ENCODE data around the gene CALML5.

CALML5 gene

GRCh38 chr10:5533098-5533731 lies 33.8 kb upstream of the CALML5 start:
- DNase-seq (ENCODE audit: low read depth, low spot score): no peak

GRCh38 chr10:5532618-5533097 lies 33.3 kb upstream of the CALML5 start:
- DNase-seq (ENCODE audit: low read depth, low spot score): no peak

DNA sequence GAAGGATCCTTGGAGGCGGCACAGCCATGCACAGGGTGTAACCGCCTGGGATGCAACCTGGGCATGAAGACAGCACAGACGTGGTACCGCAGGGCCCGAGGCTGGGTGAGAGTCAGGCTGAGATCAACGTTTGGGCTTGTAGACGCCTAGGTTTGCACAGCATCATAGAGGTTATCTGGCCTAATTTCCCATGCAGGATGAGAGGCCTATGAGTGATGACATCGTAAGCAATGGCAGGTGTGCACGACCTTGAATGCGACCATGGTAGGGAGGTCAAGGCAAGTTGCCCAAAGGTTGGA lies 32.9 kb upstream of the CALML5 start:
- DNase-seq (ENCODE audit: low read depth, low spot score): no peak

DNA sequence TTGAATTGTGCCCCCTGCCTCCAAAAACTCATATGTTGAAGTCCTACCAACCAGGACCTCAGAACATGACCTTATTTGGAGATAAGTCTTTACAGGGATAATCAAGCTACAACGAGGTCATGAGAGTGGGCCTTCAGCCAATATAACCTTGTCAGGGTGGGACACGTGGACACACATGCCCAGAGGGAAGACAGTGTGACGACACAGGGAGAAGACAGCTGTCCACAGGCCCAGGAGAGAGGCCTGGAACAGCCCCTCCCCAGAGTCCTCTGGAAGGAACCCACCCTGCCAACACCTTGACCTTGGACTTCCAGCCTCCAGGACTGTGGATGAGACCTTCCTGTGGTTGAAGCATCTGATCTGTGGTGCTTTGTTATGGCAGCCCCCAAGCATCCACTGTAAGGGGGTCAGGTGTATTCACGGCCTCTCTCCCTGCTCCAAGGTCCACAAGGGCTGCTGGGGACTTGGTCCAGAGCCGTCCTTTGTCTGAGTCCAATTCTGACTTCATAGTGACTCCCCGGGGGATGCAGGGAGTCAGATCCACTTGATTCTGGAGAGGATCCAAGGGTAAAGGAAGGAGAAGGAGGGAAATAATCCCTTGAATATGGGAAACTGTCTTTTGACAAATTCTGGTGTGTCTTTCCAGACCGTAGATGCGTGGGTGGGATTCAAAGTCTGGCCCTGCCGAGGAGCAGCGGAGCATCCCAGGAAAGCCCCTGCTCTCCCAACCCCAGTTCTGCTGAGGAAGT lies 32.4 kb upstream of the CALML5 start:
- DNase-seq (ENCODE audit: low read depth, low spot score): no peak

- no peak for DNase-seq (ENCODE audit: low read depth, low spot score)
These were observed 31.6 kb upstream of the CALML5 start for GRCh38 chr10:5530846-5531557.

DNA sequence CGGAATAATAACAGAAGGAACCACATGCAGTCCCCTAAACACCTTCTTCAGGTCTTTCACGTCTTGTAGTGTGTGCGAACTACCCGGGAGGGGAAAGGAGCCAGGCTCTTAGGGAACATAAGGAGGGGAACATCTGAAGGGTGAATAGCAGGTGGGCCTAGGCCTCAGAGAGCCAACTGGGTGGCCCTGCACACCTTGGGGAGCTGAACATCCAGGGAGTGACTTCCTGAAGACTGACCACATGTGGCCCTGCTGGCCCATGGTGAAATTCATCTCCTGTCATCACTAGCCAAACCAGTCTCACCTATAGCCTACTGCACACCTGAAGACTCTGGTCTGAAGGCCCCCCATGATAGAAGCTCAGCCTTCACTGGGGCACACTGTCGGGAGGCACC lies 31.0 kb upstream of the CALML5 start:
- DNase-seq (ENCODE audit: low read depth, low spot score): no peak

DNA sequence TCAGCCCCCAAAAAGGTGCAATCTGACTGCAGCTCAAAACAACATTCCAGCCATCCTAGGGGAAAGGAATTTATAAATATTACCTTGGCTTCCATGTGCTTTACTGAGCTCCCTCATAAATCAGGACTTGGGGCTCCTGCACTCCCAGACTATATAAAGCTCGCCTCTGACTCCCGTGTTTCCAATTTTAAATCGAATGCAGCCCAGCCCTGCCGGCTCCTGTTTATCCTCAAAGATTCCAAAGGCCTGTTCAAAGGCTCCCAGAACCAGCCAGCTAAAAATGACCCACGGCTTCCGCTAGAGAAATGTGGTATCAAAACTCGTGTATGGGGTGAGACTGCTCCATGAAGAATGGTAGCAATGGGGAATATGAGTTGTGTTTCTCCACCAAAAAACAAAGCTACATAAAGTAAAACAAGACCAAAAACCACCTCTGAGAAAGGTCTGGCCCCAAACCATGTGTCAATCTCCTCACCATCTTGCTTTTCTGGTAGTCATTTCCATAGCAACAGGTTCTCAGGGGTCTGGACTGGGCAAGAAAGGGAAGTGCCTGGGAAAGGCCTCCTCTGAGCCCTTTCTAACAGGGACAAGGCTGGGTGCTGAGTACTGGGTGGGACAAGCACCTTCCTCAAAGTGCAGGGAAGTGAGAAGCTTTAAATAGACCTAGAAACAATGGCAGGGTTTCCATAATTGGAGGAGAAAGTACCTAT lies 30.5 kb upstream of the CALML5 start:
- DNase-seq (ENCODE audit: low read depth, low spot score): no peak

DNA sequence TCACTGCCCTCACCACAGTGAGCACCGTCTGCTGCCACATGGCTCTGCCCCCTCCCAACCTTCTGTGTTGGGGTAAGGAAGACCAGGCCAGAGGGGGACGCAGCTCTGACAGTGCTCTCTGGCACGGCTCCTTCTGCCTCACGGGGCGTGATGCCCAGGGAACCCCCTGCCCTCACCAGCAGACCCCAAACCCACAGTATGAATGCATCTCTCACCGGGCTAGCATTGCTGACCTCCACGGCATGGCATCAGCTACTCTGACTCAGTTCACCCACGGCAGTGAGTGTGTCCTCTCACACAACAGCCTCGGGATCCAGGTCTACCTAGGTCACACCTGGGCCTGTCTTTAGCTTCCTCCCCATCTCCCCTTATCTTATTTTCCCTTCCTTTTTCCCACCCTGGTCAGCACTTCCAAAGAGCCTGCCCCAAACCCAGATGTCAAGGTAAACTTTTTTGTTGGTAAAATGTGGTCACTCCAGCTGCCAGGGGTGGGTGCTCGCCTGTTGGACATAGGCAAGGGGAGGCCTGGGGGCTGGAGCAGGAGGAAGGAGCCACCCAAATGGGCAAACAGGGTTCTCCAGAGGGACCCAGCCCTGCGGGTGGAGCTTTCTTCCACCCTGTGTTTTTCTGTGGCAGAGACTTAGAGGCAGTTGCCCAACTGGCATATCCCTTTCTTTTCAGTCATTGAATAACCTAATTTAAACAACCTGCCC lies 29.8 kb upstream of the CALML5 start:
- no peak for DNase-seq (ENCODE audit: low read depth, low spot score)

DNA sequence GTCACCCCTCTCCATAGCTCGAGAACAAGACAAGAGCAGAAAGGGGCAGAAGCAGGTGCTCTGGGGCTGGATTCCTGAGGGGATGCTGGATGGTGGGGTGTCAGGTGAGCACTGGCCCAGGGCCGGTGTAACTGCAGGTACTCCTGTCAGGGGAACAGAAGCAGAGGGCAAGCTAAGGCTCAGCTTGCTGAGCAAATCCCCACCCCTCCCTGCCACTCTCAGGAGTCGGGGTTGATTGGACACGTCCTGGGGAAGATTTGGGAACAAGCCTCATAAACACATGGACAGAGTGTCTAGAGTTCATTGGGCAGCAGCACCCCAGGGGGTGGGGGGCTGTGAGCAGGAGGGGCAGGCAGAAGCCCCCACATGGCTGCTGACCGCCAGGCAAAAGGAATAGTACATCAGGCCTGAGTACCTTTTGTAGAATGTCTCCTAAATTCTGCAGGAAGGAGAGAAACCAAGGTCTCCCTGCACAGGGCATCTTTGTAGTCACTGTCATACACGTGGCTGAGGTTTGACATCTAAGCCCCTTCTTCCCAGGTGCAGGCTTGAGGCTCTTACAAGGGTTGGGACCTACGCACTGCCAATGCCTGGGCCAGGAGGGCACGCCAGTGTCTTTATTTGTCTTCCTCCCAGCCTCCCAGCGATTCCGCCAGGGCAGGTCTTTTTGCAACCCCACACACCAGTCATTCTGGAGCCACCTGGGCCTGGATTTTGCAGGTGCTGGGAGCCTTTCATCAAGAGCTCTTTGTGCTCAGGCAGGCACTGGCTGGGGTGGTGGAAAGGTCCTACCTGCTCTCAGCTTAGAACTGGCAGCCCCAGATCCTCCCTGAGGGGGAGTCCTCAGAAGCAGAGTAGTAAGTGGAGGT lies 28.2 kb upstream of the CALML5 start:
- no peak for DNase-seq (ENCODE audit: low read depth, low spot score)

DNA sequence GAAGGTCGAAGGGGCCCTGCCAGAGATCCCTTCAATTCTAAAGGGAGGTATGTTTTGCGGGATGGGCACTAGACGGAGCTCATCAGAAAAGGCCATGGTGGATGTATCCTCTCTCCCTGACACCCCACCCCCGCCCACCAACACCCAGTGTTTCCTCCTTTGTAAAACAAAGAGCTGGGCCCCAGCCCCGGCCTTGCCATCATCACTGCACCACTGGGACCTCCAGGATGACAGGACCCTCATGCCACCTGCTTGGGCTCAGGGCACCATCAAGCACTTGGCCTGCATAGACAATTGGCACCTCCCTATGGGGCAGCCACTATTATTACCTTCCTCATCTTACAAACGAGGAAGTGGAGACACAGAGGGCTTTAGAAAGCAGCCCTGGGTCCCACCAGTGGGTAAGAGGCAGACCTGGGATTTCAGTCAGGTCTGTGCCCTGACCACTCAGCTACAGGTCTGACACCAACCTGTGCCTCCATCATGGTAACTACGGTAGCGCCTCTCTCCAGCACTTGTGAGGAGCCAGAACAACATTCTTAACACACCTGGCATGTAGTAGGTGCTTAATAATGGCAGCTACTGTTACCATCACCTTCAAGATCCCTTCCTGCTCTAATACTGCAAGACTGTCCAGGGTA lies 27.4 kb upstream of the CALML5 start:
- DNase-seq (ENCODE audit: low read depth, low spot score): no peak

DNA sequence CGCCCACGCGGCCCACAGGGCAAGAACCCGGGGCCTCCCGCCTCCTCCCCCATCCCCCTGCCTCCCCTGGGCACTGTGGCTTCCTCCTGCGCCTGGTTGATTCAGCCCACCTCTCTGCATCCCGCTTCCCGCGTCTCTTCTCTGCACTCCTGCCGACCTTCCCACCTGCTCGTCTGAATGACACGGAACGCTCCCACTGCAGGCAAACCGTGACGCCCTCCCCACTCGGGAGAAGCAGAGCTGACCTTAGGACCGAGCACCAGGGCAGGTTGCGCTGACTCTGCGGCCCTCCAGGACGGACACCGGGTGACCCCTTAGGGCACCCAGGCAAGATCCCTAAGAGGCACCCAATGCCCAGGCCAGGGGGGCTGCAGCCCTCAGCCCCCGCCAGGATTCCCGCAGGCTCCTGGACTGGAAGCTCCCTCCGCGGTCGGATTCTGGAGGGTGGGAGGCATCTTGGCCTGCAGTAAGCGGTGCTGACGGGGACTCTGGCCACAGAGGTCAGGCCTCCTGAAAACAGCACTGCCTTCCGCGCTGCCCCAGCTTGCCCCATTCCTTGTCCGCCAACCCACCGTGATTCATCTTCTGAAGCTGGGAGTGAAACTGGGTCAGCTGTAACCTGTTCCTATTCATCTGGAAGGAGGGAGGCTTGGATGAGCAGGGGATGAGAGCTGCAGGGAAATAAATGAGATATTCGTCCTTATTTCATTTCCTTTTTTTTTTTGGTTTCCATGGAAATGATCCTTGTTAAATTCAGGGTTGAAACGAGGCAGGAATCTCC lies 26.4 kb upstream of the CALML5 start:
- no peak for DNase-seq (ENCODE audit: low read depth, low spot score)

DNA sequence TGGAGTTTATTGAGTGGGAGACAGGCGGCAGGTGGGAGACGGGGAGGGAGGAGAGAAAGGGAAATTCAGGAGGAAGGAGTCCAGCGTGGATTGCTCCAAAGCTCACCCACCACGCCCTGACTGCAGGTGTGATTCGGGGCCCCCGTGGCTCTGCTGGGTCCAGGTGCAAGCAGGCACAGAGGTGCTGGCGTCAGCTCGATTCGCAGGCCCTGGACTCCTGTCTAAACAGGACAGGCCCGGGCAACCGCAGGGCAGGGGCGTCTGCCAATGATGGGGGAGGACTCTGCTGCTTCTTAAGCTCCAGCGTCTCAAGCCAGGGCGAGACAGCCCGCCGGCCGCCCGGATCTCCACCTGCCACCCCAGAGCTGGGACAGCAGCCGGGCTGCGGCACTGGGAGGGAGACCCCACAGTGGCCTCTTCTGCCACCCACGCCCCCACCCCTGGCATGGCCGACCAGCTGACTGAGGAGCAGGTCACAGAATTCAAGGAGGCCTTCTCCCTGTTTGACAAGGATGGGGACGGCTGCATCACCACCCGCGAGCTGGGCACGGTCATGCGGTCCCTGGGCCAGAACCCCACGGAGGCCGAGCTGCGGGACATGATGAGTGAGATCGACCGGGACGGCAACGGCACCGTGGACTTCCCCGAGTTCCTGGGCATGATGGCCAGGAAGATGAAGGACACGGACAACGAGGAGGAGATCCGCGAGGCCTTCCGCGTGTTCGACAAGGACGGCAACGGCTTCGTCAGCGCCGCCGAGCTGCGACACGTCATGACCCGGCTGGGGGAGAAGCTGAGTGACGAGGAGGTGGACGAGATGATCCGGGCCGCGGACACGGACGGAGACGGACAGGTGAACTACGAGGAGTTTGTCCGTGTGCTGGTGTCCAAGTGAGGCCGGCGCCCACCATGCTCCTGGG lies 25.5 kb upstream of the CALML5 start, which contains the start of gene CALML3:
Gene CALML3, plus strand, starts transcription at position 321 of the 920 bp plus-strand sequence. Its CDS starts 125 bp downstream, at position 446.
- no peak for DNase-seq (ENCODE audit: low read depth, low spot score)

DNA sequence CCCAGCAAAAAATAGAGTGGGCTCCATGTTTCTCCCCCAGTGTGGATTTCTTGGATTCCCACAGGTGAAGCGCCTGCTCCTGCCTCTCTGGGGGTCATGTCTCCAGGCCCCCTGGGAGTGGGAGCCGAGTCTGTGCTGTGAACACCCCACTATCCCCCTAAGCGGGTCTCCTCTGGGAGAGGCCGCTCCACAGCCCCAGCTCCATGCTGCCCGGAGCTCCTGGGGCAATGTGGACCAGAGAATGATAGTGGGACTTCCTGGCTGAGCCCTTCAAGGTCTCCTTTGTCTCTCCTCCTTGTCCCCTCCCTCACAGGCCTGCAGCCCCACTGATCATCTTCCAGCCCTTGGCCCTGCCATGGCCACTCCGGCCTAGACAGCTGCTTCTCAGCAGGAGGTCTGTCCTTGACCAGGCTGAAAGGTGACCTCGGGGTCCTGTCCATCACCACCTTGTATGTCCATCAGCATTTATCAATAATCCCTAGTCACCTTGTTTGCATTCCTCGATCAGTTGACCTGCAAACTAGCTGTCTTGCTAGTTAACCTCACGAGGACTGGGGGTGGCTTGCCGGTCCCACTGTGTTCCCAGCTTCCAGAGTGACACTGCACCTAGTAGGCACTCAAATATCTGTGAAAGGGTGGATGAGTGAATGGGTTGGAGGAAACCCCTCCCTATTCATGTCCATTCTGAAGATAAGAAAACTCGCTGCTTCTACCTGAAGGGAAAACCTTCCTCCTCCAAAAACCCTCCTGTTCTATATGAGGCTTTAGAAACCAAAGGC lies 24.6 kb upstream of the CALML5 start:
- DNase-seq (ENCODE audit: low read depth, low spot score): no peak

DNA sequence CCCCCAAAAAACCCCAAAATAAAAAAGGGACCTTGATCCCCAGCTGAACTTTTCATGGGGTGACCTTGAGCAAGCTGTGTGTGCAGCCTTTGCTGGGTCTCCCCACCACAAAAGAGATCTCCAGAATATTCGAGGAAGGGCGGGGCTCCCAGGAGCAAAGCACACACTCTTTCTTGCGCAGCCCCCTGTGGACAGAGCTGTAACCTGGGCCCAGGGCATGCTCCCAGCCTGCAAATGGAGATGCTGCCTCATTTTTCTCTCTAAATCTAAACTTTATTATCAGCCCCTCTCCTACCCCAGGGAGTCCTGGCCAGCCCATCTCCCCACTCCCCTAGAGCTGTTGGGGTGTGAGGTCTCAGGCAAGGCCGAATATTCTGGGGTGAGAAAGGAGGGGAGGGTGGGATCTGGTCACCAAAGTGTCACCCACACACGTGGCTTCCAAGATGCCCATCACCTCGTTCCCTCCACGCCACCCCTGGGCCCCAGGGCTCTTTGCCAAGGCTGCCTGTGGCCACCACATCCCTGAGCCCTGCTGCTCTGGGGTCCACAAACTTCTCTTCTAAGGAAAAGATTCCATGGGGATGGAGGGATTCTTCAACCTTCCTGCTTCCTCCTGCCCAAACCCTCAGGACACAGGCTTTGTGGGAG lies 23.7 kb upstream of the CALML5 start:
- no peak for DNase-seq (ENCODE audit: low read depth, low spot score)

DNA sequence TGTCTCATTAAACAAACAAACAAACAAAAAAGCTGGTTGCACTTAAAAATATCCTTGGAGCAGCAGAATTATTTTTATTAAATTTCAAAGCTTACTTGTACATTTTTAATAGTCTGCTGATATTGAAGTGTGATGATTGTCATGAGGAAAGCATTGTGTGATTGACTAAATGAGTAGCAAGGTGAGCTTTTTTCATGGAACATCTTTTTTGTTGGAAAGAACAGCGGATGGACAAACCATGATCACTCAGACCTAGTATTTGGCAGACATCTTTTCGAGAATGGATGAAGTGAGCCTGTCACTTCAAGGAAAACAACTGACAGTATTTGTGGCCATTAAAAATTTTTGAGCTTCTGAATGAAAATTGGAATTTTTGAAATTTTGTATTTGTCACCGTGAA lies 19.7 kb upstream of the CALML5 start:
- DNase-seq (ENCODE audit: low read depth, low spot score): no peak

DNA sequence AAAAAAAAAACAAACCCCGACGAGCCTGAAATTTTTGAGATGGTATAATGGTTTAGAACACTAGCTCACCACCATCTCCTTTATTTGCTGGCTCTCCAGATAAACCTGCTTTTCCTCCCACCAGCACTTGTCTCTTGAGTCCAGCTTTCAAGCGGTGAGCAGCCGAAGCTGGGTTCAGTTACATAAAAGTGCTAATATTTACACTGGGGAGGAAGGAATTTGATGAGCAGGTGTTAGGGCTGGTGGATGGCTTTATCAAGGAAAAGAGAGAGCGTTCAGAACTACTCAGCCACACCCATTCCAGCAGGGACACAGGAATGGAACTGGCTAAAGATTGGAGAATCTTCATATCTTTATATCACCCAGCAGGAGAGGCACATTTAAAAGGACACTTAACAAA lies 18.8 kb upstream of the CALML5 start:
- no peak for DNase-seq (ENCODE audit: low read depth, low spot score)

GRCh38 chr10:5517546-5517945 lies 18.2 kb upstream of the CALML5 start:
- no peak for DNase-seq (ENCODE audit: low read depth, low spot score)
